Measurements from ENCODE around the gene RASA1. TPM values are rescaled to one million over a fixed set of nuclear protein-coding genes. Genes with fewer than 3 reads are reported as not detected.

RASA1 gene
- total RNA-seq, 1 experiment from 2014 or later = 23.9 TPM

DNA sequence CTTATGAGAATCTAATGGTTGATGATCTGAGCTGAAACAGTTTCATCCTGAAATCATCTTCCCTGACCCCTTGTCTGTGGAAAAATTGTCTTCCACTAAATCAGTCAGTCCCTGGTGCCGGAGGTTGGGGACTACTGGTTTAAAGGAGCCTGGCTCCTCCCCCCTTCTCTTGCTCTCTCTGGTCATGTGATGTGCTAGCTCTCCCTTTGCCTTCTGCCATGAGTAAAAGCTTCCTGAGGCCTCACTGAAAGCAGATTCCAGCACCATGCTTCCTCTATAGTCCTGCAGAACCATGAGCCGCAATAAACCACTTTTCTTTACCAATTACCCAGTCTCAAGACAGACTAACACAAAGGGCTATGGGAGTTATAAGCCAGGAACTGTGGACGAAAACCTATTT, 54.7 kb downstream of the RASA1 start:
- POLR2A ChIA-PET = no interaction called here

DNA sequence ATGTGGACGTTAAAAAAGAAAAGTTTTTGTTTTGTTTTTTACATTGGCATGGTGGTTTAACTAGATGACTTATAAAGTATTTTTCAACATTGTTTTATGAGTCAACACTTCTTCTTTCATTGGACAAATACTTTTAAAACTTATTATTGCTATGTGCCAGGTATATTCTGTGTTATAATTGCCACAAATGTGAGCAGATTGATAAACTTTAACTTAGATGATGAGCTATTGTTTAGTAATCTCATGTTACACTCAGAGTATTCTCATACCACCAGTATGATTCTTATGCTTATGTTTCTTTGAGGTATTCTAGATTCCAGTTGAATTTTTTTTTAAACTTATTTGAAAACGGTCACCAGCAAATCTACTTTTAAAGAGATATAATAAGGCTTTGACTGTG, 60.3 kb downstream of the RASA1 start:
- DNase-seq (ENCODE audit: low read depth, low spot score) (no peak), ATAC-seq (no peak)
- CTCF ChIA-PET = no interaction called here
- BruUV-seq (replicated peaks) = no TSS peak
- Histone ChIP-seq H3K27me3 (ENCODE audit: insufficient read depth, low read length) (no peaks in the 10 kb centered on the region), H2AFZ (ENCODE audit: low read depth, low read length, poor library complexity, severe bottlenecking) (no peak overlapping the region), H4K20me1 (ENCODE audit: insufficient read depth) (peaks cover 5% of the 10 kb centered on the region; the same call in 1 of the 2 replicates), H3K27ac (ENCODE audit: low read depth, low read length) (no peak overlapping the region), H3K9me2 (ENCODE audit: insufficient read depth) (no peaks in the 10 kb centered on the region), H3K4me2 (ENCODE audit: low read length) (no peak overlapping the region), H3K79me2 (ENCODE audit: insufficient read depth, low read length) (peaks cover 56% of the 10 kb centered on the region), H3K36me3 (ENCODE audit: control insufficient read depth in 1 of 2, insufficient read depth in 2 of 2, low read length in 2 of 2) (no peaks in the 10 kb centered on the region), H3K9me3 (ENCODE audit: control insufficient read depth in 1 of 2, insufficient read depth in 1 of 2, low read depth in 1 of 2, low read length in 2 of 2) (no peaks in the 10 kb centered on the region), H3K9ac (ENCODE audit: low read length) (no peak overlapping the region), H3K4me3 (replicated peaks in 1 of 2; ENCODE audit: low read depth in 1 of 2, low read length in 2 of 2) (no peak overlapping the region), H3K4me1 (ENCODE audit: control insufficient read depth in 1 of 2, insufficient read depth in 2 of 2, low read length in 2 of 2) (no peaks in the 10 kb centered on the region)
- POLR2A ChIA-PET = no interaction called here
- intact Hi-C loops (cut with micrococcal nuclease) = no loop called here
- RAD21 ChIA-PET (ENCODE audit: low non-redundant PET in 1 of 2, low total read pairs in 2 of 2, uncharacterized antibody in 2 of 2, unreplicated experiment in 2 of 2) = no interaction called here
- no peak for TF ChIP-seq SIN3A (IDR thresholded peaks at IDR 0.05; ENCODE audit: low read depth)
- TF ChIP-seq EGR1 (IDR thresholded peaks at IDR 0.05; ENCODE audit: low read depth) = no peak
- TF ChIP-seq RAD21 (IDR thresholded peaks at IDR 0.05; ENCODE audit: low read depth) = no peak
- TF ChIP-seq POLR2A (IDR thresholded peaks at IDR 0.05; ENCODE audit: borderline replicate concordance, extremely low read depth, insufficient read depth, insufficient read length) = no peak
- no peak for TF ChIP-seq CEBPB (IDR thresholded peaks at IDR 0.05; ENCODE audit: low read depth)
- no peak for TF ChIP-seq ATF3 (IDR thresholded peaks at IDR 0.05)
- TF ChIP-seq, protein P1, sequence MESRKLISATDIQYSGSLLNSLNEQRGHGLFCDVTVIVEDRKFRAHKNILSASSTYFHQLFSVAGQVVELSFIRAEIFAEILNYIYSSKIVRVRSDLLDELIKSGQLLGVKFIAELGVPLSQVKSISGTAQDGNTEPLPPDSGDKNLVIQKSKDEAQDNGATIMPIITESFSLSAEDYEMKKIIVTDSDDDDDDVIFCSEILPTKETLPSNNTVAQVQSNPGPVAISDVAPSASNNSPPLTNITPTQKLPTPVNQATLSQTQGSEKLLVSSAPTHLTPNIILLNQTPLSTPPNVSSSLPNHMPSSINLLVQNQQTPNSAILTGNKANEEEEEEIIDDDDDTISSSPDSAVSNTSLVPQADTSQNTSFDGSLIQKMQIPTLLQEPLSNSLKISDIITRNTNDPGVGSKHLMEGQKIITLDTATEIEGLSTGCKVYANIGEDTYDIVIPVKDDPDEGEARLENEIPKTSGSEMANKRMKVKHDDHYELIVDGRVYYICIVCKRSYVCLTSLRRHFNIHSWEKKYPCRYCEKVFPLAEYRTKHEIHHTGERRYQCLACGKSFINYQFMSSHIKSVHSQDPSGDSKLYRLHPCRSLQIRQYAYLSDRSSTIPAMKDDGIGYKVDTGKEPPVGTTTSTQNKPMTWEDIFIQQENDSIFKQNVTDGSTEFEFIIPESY (IDR thresholded peaks at IDR 0.05; ENCODE audit: extremely low read depth, insufficient replicate concordance, low read length) = no peak
- no peak for TF ChIP-seq SRF (IDR thresholded peaks at IDR 0.05; ENCODE audit: low read depth)

More for the DNA sequence above, 54.7 kb downstream of the RASA1 start:
- DNase-seq (ENCODE audit: low read depth, low spot score) (no peak), ATAC-seq (no peak)
- ChIA-PET RAD21 (ENCODE audit: low non-redundant PET in 1 of 2, low total read pairs in 2 of 2, uncharacterized antibody in 2 of 2, unreplicated experiment in 2 of 2) (no interaction called here), CTCF (no interaction called here)
- Histone ChIP-seq H3K79me2 (ENCODE audit: insufficient read depth, low read length) (peaks cover 74% of the 10 kb centered on the region), H2AFZ (ENCODE audit: low read depth, low read length, poor library complexity, severe bottlenecking) (no peak overlapping the region), H3K27ac (ENCODE audit: low read depth, low read length) (no peak overlapping the region), H3K9me3 (ENCODE audit: control insufficient read depth in 1 of 2, insufficient read depth in 1 of 2, low read depth in 1 of 2, low read length in 2 of 2) (no peaks in the 10 kb centered on the region; a peak in 1 of 4 replicates), H3K4me1 (ENCODE audit: control insufficient read depth in 1 of 2, insufficient read depth in 2 of 2, low read length in 2 of 2) (no peaks in the 10 kb centered on the region), H3K27me3 (ENCODE audit: insufficient read depth, low read length) (no peaks in the 10 kb centered on the region), H3K9me2 (ENCODE audit: insufficient read depth) (no peaks in the 10 kb centered on the region), H3K9ac (ENCODE audit: low read length) (no peak overlapping the region), H4K20me1 (ENCODE audit: insufficient read depth) (peaks cover 8% of the 10 kb centered on the region; the same call in 1 of the 2 replicates), H3K4me3 (replicated peaks in 1 of 2; ENCODE audit: low read depth in 1 of 2, low read length in 2 of 2) (no peak overlapping the region), H3K36me3 (ENCODE audit: control insufficient read depth in 1 of 2, insufficient read depth in 2 of 2, low read length in 2 of 2) (no peaks in the 10 kb centered on the region; a peak in 1 of 4 replicates), H3K4me2 (ENCODE audit: low read length) (no peak overlapping the region)
- intact Hi-C loops (cut with micrococcal nuclease) = no loop called here
- BruUV-seq (replicated peaks) = no TSS peak
- no peak for TF ChIP-seq CEBPB (IDR thresholded peaks at IDR 0.05; ENCODE audit: low read depth)
- TF ChIP-seq EZH2phosphoT487 (IDR thresholded peaks at IDR 0.05; ENCODE audit: borderline replicate concordance) = no peak
- TF ChIP-seq MAX (IDR thresholded peaks at IDR 0.05) = no peak
- TF ChIP-seq SP1 (IDR thresholded peaks at IDR 0.05; ENCODE audit: low read depth) = no peak
- TF ChIP-seq, protein P2, sequence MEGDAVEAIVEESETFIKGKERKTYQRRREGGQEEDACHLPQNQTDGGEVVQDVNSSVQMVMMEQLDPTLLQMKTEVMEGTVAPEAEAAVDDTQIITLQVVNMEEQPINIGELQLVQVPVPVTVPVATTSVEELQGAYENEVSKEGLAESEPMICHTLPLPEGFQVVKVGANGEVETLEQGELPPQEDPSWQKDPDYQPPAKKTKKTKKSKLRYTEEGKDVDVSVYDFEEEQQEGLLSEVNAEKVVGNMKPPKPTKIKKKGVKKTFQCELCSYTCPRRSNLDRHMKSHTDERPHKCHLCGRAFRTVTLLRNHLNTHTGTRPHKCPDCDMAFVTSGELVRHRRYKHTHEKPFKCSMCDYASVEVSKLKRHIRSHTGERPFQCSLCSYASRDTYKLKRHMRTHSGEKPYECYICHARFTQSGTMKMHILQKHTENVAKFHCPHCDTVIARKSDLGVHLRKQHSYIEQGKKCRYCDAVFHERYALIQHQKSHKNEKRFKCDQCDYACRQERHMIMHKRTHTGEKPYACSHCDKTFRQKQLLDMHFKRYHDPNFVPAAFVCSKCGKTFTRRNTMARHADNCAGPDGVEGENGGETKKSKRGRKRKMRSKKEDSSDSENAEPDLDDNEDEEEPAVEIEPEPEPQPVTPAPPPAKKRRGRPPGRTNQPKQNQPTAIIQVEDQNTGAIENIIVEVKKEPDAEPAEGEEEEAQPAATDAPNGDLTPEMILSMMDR (IDR thresholded peaks at IDR 0.05 in 2 of 3, conservative IDR thresholded peaks at IDR 0.05 in 1 of 3; ENCODE audit: borderline replicate concordance in 1 of 3, insufficient read depth in 1 of 3, low read depth in 2 of 3, low read length in 2 of 3) = no peak
- no peak for TF ChIP-seq ELF1 (IDR thresholded peaks at IDR 0.05; ENCODE audit: borderline replicate concordance, low read depth)
- no peak for TF ChIP-seq SIN3A (IDR thresholded peaks at IDR 0.05; ENCODE audit: low read depth)
- TF ChIP-seq EZH2 (IDR thresholded peaks at IDR 0.05) = no peak

Measured in HCT116 (cell line).